Hepatocyte (in vitro differentiated cells): ENCODE results near the gene IZUMO1. TPM values are rescaled to one million over a fixed set of nuclear protein-coding genes. Genes with fewer than 3 reads are reported as not detected.

ENCODE experiments used
- DNase-seq: peaks from one replicate; pipeline ENCODE4 v3.0.0-alpha.2; 2016; ENCODE audit warnings: low spot score
- H2AFZ ChIP-seq: fragments of 200-600 bp; sonication (generic); 2 replicates; pipeline ENCODE4 v1.6.0; 2016; ENCODE audit warnings: antibody characterized with exemption, mild to moderate bottlenecking
- H3K27ac ChIP-seq: fragments of 200-600 bp; sonication (generic); 2 replicates; pipeline ENCODE4 v1.5.1; 2016; ENCODE audit warnings: mild to moderate bottlenecking
- H3K27me3 ChIP-seq: fragments of 200-600 bp; sonication (generic); 2 replicates; pipeline ENCODE4 v1.6.1; 2016
- H3K36me3 ChIP-seq: fragments of 200-600 bp; sonication (generic); replicated peaks from 2 replicates; pipeline ENCODE4 v1.5.1; 2016; ENCODE audit warnings: low read depth; ENCODE audit not compliant: insufficient read depth
- H3K4me1 ChIP-seq: fragments of 200-600 bp; sonication (generic); 2 replicates; pipeline ENCODE4 v1.5.1; 2016; ENCODE audit warnings: mild to moderate bottlenecking, moderate library complexity; ENCODE audit not compliant: insufficient read depth
- H3K4me2 ChIP-seq: fragments of 200-600 bp; sonication (generic); 2 replicates; pipeline ENCODE4 v1.6.0; 2016
- H3K4me3 ChIP-seq: fragments of 200-600 bp; sonication (generic); 2 replicates; pipeline ENCODE4 v1.5.1; 2016; ENCODE audit warnings: mild to moderate bottlenecking
- H3K79me2 ChIP-seq: fragments of 200-600 bp; sonication (generic); 2 replicates; pipeline ENCODE4 v1.6.0; 2017; ENCODE audit warnings: mild to moderate bottlenecking
- H3K9me2 ChIP-seq: fragments of 200-600 bp; sonication (generic); replicated peaks from 2 replicates; pipeline ENCODE4 v1.6.0; 2017; ENCODE audit warnings: mild to moderate bottlenecking; ENCODE audit not compliant: insufficient read depth
- H3K9me3 ChIP-seq: fragments of 200-600 bp; sonication (generic); 2 replicates; pipeline ENCODE4 v1.5.1; 2016; ENCODE audit warnings: low read depth, mild to moderate bottlenecking
- H4K20me1 ChIP-seq: fragments of 200-600 bp; sonication (generic); 2 replicates; pipeline ENCODE4 v1.6.0; 2016; ENCODE audit warnings: mild to moderate bottlenecking; ENCODE audit not compliant: insufficient read depth, poor library complexity, severe bottlenecking
- EZH2 ChIP-seq: fragments of 200-600 bp; sonication (generic); IDR thresholded peaks from 2 replicates; pipeline ENCODE4 v1.6.1; 2016; ENCODE audit warnings: antibody characterized with exemption, mild to moderate bottlenecking, borderline replicate concordance
- EZH2phosphoT487 ChIP-seq: fragments of 200-600 bp; sonication (generic); IDR thresholded peaks from one replicate; pipeline ENCODE4 v1.6.1; 2018; ENCODE audit warnings: antibody characterized with exemption, mild to moderate bottlenecking, low read depth, moderate library complexity; ENCODE audit not compliant: unreplicated experiment, severe bottlenecking
- WGBS: methylation state at CpG from one replicate; pipeline ENCODE4 v1.1.6; 2016; ENCODE audit warnings: low lambda C conversion rate; ENCODE audit errors: missing lambda C conversion rate; 5-methylcytosine and 5-hydroxymethylcytosine counted together
- polyA plus RNA-seq: library from polyadenylated mRNA; unstranded; fragments of >200 nt; fragmentation: Nextera tagmentation; extraction: Ambion mirVana; gene quantifications from 2 replicates; pipeline ENCODE4 v1.2.1, GENCODE V29; 2016
- total RNA-seq: library from RNA; depleted of rRNA; stranded (reverse); fragments of >200 nt; gene quantifications from 2 replicates; pipeline ENCODE4 v1.2.3, GENCODE V29; 2014
- TF ChIP-seq, protein P1 (sequence below): fragments of 200-600 bp; sonication (generic); IDR thresholded peaks from 2 replicates; pipeline ENCODE4 v1.5.1; 2016; ENCODE audit warnings: antibody characterized with exemption, mild to moderate bottlenecking; ENCODE audit not compliant: poor library complexity

The IZUMO1 gene
- total and polyA plus RNA-seq, 2 experiments from 2014 or later: 0.52 to 0.57 TPM

DNA sequence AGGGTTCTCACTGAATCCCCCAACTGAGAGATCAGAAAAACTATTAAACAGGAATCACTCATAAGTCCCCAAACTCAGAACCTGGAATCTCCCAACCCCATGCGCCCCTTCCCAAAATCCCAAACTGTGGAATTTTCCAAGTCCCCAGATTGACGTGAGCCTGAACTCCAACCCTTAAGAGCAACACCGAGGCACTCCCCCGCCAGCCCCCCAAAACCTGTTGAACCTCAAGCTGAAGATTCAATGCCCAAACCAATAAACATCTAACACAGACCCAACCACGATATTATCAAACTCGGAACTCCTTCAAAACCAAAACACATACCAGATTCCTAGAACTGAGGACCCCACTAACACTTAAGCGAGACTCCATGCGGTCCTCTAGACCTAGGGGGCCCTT is 599 bp downstream of the IZUMO1 start:
- no peaks in the 10 kb centered on the region for H3K9me3 ChIP-seq
- H3K9me2 ChIP-seq: no peaks in the 10 kb centered on the region
- no peaks in the 10 kb centered on the region for H3K36me3 ChIP-seq
- no peak overlapping the region for H3K4me3 ChIP-seq
- no peaks in the 10 kb centered on the region for H3K79me2 ChIP-seq
- no peak overlapping the region for H3K27ac ChIP-seq
- WGBS: 98% methylated on average over 8 of the region's 8 CpGs
- H3K4me2 ChIP-seq: peak overlapping the region; percentile 65
- no peak for DNase-seq
- H3K4me1 ChIP-seq: no peaks in the 10 kb centered on the region
- no peaks in the 10 kb centered on the region for H3K27me3 ChIP-seq
- H4K20me1 ChIP-seq: no peaks in the 10 kb centered on the region
- no peak for TF ChIP-seq EZH2phosphoT487
- TF ChIP-seq, protein P1, sequence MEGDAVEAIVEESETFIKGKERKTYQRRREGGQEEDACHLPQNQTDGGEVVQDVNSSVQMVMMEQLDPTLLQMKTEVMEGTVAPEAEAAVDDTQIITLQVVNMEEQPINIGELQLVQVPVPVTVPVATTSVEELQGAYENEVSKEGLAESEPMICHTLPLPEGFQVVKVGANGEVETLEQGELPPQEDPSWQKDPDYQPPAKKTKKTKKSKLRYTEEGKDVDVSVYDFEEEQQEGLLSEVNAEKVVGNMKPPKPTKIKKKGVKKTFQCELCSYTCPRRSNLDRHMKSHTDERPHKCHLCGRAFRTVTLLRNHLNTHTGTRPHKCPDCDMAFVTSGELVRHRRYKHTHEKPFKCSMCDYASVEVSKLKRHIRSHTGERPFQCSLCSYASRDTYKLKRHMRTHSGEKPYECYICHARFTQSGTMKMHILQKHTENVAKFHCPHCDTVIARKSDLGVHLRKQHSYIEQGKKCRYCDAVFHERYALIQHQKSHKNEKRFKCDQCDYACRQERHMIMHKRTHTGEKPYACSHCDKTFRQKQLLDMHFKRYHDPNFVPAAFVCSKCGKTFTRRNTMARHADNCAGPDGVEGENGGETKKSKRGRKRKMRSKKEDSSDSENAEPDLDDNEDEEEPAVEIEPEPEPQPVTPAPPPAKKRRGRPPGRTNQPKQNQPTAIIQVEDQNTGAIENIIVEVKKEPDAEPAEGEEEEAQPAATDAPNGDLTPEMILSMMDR: no peak
- TF ChIP-seq EZH2: no peak
- no peak overlapping the region for H2AFZ ChIP-seq

DNA sequence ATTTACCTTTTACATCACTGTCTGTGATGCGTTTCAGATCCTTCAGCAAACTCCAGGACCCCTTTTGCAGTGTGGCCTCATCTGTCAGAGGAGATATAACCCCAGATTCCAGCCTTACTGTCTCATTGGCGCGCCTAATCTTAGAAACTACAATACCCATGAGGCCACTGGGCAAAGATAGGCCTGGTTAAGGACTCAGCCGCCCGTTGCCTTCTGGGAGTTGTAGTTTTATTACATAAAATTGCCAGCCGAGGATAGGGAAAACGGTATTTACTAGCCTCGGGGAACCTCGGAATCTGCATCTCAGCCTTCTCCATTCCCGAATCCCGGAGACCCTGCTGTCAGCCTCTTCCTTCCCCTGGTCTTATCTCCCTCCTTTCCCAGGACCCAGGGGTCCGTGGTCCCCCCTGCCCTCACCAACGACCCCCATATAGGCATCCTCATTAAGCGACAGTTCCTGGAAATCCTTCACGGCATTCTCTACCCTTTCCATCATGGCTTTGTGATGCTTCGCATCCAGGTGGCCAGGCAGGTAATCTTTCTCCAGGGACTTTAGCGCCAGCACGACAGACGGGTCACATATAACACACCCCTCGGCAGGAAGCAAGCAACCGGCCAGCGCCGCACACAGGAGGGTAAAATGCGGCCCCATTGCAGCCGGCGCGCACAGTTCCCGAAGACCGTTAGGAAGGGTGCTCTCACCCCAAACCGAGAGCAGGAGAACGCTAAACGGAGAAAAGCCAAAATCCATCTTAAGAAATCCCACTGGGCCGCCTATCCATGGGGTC is 1.3 kb downstream of the IZUMO1 start:
- H3K27ac ChIP-seq: no peak overlapping the region
- WGBS: 74% methylated on average over 33 of the region's 33 CpGs
- H4K20me1 ChIP-seq: no peaks in the 10 kb centered on the region
- peak; percentile 68 for DNase-seq
- H3K27me3 ChIP-seq: peaks cover under 1% of the 10 kb centered on the region
- no peak overlapping the region for H2AFZ ChIP-seq
- H3K9me2 ChIP-seq: no peaks in the 10 kb centered on the region
- no peaks in the 10 kb centered on the region for H3K36me3 ChIP-seq
- TF ChIP-seq, protein P1: no peak
- no peak for TF ChIP-seq EZH2phosphoT487
- H3K79me2 ChIP-seq: no peaks in the 10 kb centered on the region
- no peak overlapping the region for H3K4me3 ChIP-seq
- no peak overlapping the region for H3K4me2 ChIP-seq
- no peaks in the 10 kb centered on the region for H3K9me3 ChIP-seq
- no peaks in the 10 kb centered on the region for H3K4me1 ChIP-seq

DNA sequence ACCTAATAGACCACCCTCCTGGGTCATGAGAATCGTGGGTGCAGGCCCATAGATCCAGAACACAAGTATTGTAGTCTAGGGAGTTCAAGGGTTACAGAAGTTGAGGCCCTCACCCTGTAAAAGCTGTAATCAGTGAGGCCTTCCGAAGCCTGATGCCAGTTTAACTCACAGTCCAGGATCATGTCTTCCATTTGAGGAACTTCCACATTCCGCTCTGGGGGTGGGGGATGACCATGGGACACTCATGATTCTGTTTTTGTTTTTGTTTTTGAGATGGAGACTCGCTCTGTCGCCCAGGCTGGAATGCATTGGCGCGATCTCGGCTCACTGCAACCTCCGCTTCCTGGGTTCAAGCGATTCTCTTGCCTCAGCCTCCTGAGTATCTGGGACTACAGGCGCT is 4.6 kb downstream of the IZUMO1 start:
- Histone ChIP-seq H4K20me1 (no peaks in the 10 kb centered on the region), H2AFZ (no peak overlapping the region), H3K4me3 (no peak overlapping the region), H3K9me2 (no peaks in the 10 kb centered on the region), H3K9me3 (no peaks in the 10 kb centered on the region), H3K4me1 (peaks cover 9% of the 10 kb centered on the region), H3K4me2 (no peak overlapping the region), H3K27me3 (peaks cover 10% of the 10 kb centered on the region), H3K36me3 (no peaks in the 10 kb centered on the region), H3K27ac (no peak overlapping the region), H3K79me2 (no peaks in the 10 kb centered on the region)
- WGBS: 94% methylated on average over 11 of the region's 11 CpGs
- no peak for TF ChIP-seq EZH2phosphoT487
- TF ChIP-seq, protein P1: no peak
- TF ChIP-seq EZH2: no peak
- DNase-seq: no peak
